Measurements from ENCODE around the gene DLX4. TPM values are rescaled to one million over a fixed set of nuclear protein-coding genes. Genes with fewer than 3 reads are reported as not detected.

DLX4 gene, protein sequence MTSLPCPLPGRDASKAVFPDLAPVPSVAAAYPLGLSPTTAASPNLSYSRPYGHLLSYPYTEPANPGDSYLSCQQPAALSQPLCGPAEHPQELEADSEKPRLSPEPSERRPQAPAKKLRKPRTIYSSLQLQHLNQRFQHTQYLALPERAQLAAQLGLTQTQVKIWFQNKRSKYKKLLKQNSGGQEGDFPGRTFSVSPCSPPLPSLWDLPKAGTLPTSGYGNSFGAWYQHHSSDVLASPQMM
- 0.53 and 0.60 TPM in 2 replicates for total RNA-seq
- 0.86 and 1.3 TPM in 2 replicates for polyA plus RNA-seq

DNA sequence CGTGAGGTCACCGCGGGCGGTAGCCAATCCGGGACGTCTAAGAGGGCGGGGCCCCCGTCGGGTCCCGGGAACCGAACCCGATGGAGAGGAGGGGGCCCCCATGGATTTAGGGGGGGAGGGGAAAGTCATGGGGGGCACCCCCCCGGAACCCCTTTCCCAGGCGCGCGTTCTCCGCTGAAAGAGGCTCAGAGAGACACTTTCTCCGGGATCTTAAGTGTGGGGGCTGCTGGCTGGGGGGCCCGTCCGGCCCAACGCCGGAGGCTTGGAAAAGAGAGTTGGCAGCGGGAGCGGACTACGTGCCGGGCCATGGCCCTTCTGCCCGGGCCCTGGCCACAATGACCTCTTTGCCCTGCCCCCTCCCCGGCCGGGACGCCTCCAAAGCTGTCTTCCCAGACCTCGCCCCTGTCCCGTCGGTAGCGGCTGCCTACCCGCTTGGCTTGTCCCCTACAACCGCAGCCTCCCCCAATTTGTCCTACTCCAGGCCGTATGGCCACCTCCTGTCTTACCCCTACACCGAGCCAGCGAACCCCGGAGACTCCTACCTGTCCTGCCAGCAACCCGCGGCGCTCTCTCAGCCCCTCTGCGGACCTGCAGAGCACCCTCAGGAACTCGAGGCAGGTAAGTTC lies at the start of gene DLX4:
Gene DLX4 (plus strand): TSS at position 57 of the 626 bp plus-strand sequence. CDS start 279 bp downstream, at position 336.
- no peak for DNase-seq (ENCODE audit: low read depth in 1 of 2, low spot score in 1 of 2)
- H3K4me3 ChIP-seq = peak within 1 kb of the TSS; percentile 34

DNA sequence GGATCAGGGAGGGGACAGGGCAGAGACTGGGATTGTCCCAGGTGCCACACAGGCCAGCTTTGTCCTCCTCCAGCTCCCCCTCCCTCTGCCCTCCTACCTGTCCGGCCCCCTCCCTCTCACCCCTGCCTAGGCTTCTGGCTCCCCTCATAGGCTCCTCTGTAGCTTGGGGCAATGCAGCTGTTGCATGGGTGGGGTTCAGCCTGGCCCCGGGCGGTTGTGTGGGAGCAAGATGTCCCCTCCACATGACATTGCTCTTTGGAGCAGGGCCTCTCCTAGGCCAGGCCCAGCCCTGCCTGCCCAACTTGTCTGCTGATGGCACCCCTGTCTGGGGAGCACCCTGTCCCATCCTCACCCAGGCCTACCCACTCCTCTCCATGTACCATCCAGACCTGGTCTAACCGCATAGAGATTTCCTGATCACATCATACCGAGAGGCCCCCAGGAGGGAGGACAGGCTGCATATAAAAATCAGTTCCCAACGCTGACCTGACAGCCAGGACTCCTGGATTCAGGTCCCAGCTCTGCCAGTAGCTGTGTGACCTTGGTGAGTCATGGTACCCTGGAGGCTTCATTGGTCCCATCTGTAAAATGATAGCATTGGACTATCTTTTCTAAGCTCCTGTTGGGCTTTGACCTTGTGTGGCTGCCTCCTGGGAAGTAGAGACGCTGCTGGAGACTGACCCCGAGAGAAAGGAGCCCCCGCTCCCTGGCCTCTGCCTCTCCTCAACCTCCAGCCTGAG lies 48.8 kb upstream of the DLX4 start:
- H3K36me3 ChIP-seq = no peaks in the 10 kb centered on the region
- H3K9me3 ChIP-seq (ENCODE audit: low read depth) = no peaks in the 10 kb centered on the region
- H3K27me3 ChIP-seq = peaks cover 8% of the 10 kb centered on the region
- H3K4me3 ChIP-seq = no peak overlapping the region
- TF ChIP-seq, protein P1, sequence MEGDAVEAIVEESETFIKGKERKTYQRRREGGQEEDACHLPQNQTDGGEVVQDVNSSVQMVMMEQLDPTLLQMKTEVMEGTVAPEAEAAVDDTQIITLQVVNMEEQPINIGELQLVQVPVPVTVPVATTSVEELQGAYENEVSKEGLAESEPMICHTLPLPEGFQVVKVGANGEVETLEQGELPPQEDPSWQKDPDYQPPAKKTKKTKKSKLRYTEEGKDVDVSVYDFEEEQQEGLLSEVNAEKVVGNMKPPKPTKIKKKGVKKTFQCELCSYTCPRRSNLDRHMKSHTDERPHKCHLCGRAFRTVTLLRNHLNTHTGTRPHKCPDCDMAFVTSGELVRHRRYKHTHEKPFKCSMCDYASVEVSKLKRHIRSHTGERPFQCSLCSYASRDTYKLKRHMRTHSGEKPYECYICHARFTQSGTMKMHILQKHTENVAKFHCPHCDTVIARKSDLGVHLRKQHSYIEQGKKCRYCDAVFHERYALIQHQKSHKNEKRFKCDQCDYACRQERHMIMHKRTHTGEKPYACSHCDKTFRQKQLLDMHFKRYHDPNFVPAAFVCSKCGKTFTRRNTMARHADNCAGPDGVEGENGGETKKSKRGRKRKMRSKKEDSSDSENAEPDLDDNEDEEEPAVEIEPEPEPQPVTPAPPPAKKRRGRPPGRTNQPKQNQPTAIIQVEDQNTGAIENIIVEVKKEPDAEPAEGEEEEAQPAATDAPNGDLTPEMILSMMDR (IDR thresholded peaks at IDR 0.05; ENCODE audit: low read depth, low read length) = no peak
- no peaks in the 10 kb centered on the region for H3K4me1 ChIP-seq (ENCODE audit: low read depth)
- no peak for DNase-seq (ENCODE audit: low read depth in 1 of 2, low spot score in 1 of 2)
- no peak overlapping the region for H3K27ac ChIP-seq

More for the DNA sequence above, at the start of gene DLX4:
- peaks cover 4% of the 10 kb centered on the region for H3K4me1 ChIP-seq (ENCODE audit: low read depth)
- peaks cover 100% of the 10 kb centered on the region for H3K27me3 ChIP-seq
- no peaks in the 10 kb centered on the region for H3K9me3 ChIP-seq (ENCODE audit: low read depth)
- H3K27ac ChIP-seq = no peak within 1 kb of the TSS
- TF ChIP-seq, protein P1 (IDR thresholded peaks at IDR 0.05; ENCODE audit: low read depth, low read length) = no peak
- no peaks in the 10 kb centered on the region for H3K36me3 ChIP-seq

GRCh38 chr17:49922095-49922494 lies 46.9 kb upstream of the DLX4 start:
- no peak for DNase-seq (ENCODE audit: low read depth in 1 of 2, low spot score in 1 of 2)
- no peak overlapping the region for H3K4me3 ChIP-seq
- H3K9me3 ChIP-seq (ENCODE audit: low read depth) = no peaks in the 10 kb centered on the region
- H3K27ac ChIP-seq = no peak overlapping the region
- H3K4me1 ChIP-seq (ENCODE audit: low read depth) = no peaks in the 10 kb centered on the region
- no peaks in the 10 kb centered on the region for H3K27me3 ChIP-seq
- TF ChIP-seq, protein P1 (IDR thresholded peaks at IDR 0.05; ENCODE audit: low read depth, low read length) = no peak
- H3K36me3 ChIP-seq = no peaks in the 10 kb centered on the region

GRCh38 chr17:49924116-49924515 lies 44.9 kb upstream of the DLX4 start:
- TF ChIP-seq, protein P1 (IDR thresholded peaks at IDR 0.05; ENCODE audit: low read depth, low read length) = no peak
- no peaks in the 10 kb centered on the region for H3K27me3 ChIP-seq
- no peaks in the 10 kb centered on the region for H3K36me3 ChIP-seq
- no peak overlapping the region for H3K27ac ChIP-seq
- no peaks in the 10 kb centered on the region for H3K4me1 ChIP-seq (ENCODE audit: low read depth)
- no peak for DNase-seq (ENCODE audit: low read depth in 1 of 2, low spot score in 1 of 2)
- H3K4me3 ChIP-seq = no peak overlapping the region
- H3K9me3 ChIP-seq (ENCODE audit: low read depth) = no peaks in the 10 kb centered on the region

- Histone ChIP-seq H3K36me3 (no peaks in the 10 kb centered on the region), H3K4me1 (ENCODE audit: low read depth) (no peaks in the 10 kb centered on the region), H3K9me3 (ENCODE audit: low read depth) (no peaks in the 10 kb centered on the region), H3K27ac (no peak overlapping the region), H3K4me3 (no peak overlapping the region), H3K27me3 (no peaks in the 10 kb centered on the region)
- TF ChIP-seq, protein P1 (IDR thresholded peaks at IDR 0.05; ENCODE audit: low read depth, low read length) = no peak
- DNase-seq (ENCODE audit: low read depth in 1 of 2, low spot score in 1 of 2) = no peak
Observed at GRCh38 chr17:49924589-49924988, 44.4 kb upstream of the DLX4 start.
